ENCODE measurements around the gene DUSP5.

GRCh38 chr10:110533149-110533548, 35.4 kb downstream of the DUSP5 start:
- TF ChIP-seq TCF12 (IDR thresholded peaks at IDR 0.05; ENCODE audit: low read depth, low read length) (no peak), CREB1 (IDR thresholded peaks at IDR 0.05; ENCODE audit: low read depth) (no peak), SMC3 (IDR thresholded peaks at IDR 0.05; ENCODE audit: borderline replicate concordance, low read length) (no peak), ZNF384 (IDR thresholded peaks at IDR 0.05; ENCODE audit: borderline replicate concordance, low read depth, low read length) (no peak), MAX (IDR thresholded peaks at IDR 0.05; ENCODE audit: low read depth, low read length) (no peak)
